ENCODE data around the gene SLMAP.

DNA sequence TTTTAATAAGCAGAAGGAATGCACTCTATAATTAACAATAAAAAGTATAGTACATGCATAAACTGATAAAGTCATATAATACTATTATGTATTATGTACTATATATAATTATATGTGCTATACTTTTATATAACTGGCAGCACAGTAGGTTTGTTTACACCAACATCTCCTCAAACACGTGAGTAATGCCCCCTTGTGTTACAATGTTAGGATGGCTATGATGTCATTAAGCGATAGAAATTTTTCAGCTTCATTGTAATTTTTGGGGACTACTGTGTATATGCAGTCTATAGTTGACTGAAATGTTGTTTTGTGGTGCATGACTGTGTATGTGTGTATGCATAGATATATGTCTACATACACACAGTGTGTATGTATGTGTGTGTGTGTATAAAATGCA lies 100.6 kb downstream of the SLMAP start:
- TF ChIP-seq, protein P1, sequence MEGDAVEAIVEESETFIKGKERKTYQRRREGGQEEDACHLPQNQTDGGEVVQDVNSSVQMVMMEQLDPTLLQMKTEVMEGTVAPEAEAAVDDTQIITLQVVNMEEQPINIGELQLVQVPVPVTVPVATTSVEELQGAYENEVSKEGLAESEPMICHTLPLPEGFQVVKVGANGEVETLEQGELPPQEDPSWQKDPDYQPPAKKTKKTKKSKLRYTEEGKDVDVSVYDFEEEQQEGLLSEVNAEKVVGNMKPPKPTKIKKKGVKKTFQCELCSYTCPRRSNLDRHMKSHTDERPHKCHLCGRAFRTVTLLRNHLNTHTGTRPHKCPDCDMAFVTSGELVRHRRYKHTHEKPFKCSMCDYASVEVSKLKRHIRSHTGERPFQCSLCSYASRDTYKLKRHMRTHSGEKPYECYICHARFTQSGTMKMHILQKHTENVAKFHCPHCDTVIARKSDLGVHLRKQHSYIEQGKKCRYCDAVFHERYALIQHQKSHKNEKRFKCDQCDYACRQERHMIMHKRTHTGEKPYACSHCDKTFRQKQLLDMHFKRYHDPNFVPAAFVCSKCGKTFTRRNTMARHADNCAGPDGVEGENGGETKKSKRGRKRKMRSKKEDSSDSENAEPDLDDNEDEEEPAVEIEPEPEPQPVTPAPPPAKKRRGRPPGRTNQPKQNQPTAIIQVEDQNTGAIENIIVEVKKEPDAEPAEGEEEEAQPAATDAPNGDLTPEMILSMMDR (IDR thresholded peaks at IDR 0.05): no peak
- no peak for TF ChIP-seq POLR2A (IDR thresholded peaks at IDR 0.05)

All from uterus (tissue), 2 donors.